Hypothalamus (tissue), 51 donors: ENCODE results near the gene NPY2R.

Experiments used
- DNase-seq, 51 donors: peaks; one replicate each; lab custom pipeline; 2025; lab: John Stamatoyannopoulos, UW

Gene NPY2R

GRCh38 chr4:155248002-155248896 lies 39.8 kb downstream of the NPY2R start:
- no peak for DNase-seq

- no peak for DNase-seq
These were observed 40.7 kb downstream of the NPY2R start for GRCh38 chr4:155249016-155249566.

GRCh38 chr4:155252327-155252726 lies 43.9 kb downstream of the NPY2R start:
- DNase-seq, result no peak

GRCh38 chr4:155263480-155263879 lies 55.0 kb downstream of the NPY2R start:
- no peak for DNase-seq

GRCh38 chr4:155265113-155265512 lies 56.7 kb downstream of the NPY2R start:
- DNase-seq, result no peak
